PFSK-1 (cell line): ENCODE measurements around the gene ETV5.

ENCODE experiments used
- FOXP2 ChIP-seq: optimal IDR thresholded peaks from 2 replicates; pipeline ENCODE3; 2011; ENCODE audit warnings: borderline replicate concordance, control low read depth, inconsistent platforms; ENCODE audit not compliant: insufficient read depth; ENCODE audit errors: extremely low read length, extremely low read depth
- POLR2AphosphoS5 ChIP-seq: IDR thresholded peaks from 2 replicates; pipeline ENCODE4 v1.6.1; 2012; ENCODE audit warnings: low read depth, mild to moderate bottlenecking, control low read depth, low read length, moderate library complexity
- SIN3A ChIP-seq: IDR thresholded peaks from 2 replicates; pipeline ENCODE4 v1.6.1; 2012; ENCODE audit warnings: mild to moderate bottlenecking, low read length, moderate library complexity, borderline replicate concordance; ENCODE audit not compliant: insufficient read depth
- TAF1 ChIP-seq: IDR thresholded peaks from 2 replicates; pipeline ENCODE4 v1.6.1; 2012; ENCODE audit warnings: low read length, control low read depth, borderline replicate concordance; ENCODE audit not compliant: insufficient read depth
- TF ChIP-seq, protein P1 (sequence below), 2 experiments: IDR thresholded peaks; 2 replicates each; pipeline versions ENCODE4 v1.6.1 to v1.8.0; 2011 to 2012; ENCODE audit warnings: low read depth in 2 of 2, low read length in 2 of 2, control low read depth in 1 of 2, inconsistent platforms in 1 of 2, mild to moderate bottlenecking in 1 of 2, moderate library complexity in 1 of 2; ENCODE audit not compliant: insufficient read depth in 1 of 2

Gene ETV5

DNA sequence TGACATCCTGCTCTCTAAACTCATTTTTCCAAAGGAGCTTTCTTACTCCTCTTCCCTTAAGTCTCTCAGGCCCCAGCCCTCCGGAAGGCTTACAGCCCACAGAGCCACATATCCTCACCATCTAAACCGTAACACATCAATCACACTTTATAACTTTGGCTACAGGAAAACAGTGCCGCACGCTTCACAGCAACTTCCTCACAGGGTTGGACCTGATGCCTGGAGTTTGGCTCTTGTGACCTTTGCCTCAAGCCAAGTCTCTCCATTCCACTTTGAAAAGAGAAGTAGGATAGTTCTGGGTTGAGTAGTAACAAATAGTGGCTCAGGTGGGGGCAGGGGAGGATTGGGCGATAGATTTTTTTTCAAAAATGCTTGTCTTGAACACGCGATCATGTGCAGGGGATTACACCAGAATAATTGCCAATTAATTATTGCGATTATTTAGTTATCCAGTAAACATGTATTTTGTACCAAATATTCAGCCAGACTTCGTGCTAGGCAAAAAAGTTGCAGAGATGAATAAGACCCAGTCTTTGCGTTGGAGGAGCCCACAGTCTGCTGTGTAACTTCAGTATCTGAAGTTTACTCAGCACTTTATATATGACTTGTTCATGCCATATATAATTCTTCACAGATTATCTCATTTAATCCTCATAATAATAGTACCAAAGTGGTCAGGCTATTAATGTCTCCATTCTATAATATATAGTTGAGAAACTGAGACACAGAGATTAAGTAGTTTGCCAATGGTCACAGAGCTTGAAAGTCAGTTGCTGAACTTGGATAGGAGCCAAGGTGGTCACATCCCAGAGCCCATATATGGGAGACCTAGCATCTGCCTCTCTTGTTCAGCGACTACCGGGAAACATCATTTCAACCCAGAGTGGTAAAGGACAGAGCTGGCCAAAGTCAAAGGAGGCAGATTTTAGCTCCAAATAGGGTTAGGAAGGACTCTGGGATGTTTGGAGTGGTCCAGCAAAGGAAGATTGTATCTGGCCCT lies 2.4 kb upstream of the ETV5 start:
- TF ChIP-seq POLR2AphosphoS5 = 0 out of 2 replicates have a peak, but pooled peaks have one; percentile 38
- TF ChIP-seq TAF1 = no peak
- TF ChIP-seq, protein P1, sequence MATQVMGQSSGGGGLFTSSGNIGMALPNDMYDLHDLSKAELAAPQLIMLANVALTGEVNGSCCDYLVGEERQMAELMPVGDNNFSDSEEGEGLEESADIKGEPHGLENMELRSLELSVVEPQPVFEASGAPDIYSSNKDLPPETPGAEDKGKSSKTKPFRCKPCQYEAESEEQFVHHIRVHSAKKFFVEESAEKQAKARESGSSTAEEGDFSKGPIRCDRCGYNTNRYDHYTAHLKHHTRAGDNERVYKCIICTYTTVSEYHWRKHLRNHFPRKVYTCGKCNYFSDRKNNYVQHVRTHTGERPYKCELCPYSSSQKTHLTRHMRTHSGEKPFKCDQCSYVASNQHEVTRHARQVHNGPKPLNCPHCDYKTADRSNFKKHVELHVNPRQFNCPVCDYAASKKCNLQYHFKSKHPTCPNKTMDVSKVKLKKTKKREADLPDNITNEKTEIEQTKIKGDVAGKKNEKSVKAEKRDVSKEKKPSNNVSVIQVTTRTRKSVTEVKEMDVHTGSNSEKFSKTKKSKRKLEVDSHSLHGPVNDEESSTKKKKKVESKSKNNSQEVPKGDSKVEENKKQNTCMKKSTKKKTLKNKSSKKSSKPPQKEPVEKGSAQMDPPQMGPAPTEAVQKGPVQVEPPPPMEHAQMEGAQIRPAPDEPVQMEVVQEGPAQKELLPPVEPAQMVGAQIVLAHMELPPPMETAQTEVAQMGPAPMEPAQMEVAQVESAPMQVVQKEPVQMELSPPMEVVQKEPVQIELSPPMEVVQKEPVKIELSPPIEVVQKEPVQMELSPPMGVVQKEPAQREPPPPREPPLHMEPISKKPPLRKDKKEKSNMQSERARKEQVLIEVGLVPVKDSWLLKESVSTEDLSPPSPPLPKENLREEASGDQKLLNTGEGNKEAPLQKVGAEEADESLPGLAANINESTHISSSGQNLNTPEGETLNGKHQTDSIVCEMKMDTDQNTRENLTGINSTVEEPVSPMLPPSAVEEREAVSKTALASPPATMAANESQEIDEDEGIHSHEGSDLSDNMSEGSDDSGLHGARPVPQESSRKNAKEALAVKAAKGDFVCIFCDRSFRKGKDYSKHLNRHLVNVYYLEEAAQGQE (IDR thresholded peaks at IDR 0.05; ENCODE audit: insufficient read depth in 1 of 2, low read depth in 2 of 2, low read length in 2 of 2) = peak in 1 of 2 experiments; percentile 42; a peak in 1 of 4 replicates
- TF ChIP-seq SIN3A = peak; percentile 78; the same call in 1 of the 2 replicates

DNA sequence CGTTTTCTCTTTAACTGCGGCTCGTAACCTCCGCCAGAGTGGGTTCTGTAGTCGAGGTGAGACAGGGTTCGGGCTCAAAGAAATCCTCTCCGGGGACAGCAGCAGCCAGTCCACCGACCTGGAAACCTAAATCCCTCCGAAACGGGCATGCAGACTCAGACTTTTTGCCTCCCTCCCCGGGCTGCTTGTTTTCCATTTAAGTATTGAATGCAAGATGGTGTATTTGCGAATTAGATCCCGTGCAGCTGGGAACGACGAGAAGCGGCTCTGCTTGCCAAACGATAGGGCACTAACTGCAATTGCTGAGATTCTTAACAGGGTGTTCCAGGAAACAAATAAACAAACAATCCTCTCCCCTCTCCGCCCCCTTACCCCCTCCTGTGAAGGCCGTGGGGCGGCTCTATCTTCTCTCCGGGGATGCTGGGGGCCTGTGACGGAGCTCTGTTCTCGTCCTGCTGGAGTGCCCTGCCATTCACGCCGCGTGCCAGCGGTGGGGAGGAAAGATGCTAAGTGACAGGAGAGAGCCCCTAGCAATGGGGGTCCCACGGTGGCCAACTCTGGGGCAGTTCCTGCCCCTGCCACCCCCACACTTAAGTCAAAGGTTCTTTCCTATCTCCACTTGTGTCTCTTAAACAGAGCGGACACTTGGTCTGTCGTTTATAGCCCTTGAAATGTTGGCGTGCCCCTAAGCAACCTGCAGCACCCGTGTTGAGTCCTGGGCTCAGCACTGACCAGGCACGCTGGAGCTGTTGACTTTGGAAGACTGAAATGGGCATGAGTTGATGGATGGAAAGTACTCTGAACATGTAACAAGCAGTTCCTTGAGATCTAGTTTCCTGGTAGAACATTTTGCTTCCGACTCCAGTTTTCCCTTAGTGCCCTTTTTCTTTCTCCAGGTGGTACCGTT lies 1.3 kb upstream of the ETV5 start:
- TF ChIP-seq, protein P1 (IDR thresholded peaks at IDR 0.05; ENCODE audit: insufficient read depth in 1 of 2, low read depth in 2 of 2, low read length in 2 of 2) = no peak

DNA sequence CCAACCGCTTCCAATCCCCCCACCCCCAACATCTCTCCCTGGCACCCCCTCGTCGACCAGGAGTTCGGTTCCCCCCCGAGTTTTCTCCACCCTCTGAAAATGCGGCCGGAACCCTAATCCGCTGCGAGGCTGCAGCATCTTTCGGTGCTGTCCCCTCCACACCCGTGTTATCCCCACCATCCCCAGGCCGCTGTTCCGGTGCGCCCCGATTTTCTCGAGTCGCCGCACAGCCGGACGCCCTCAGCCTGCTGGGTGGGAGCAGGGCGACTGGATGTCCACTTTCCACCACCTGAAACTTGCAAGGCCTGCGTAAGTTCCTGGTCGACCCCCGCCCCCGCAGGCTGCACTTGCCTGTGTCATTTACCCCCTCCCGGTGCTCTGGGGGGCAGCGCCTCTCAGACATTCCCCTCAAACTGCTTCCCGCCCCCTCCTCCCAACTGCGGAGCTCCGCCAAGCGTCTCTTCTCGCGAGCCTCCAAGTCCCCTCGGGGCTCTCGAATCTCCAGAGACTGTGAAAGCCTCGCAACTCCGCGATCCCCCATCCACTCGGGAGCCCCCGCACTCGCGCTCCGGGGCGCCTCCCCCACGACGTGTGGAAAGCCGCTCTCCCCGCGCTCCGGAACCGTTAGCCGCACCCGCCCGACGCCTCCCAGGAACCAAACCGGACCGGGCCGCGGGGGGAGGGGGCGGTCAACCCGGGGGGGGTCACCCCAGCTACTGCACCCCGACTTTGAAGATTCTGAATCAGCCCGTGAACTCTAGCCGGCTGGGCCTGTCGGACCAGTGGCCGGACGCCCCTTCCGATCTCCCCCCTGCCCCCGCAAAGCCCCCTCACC lies 566 bp downstream of the ETV5 start:
- TF ChIP-seq SIN3A (no peak), FOXP2 (no peak), TAF1 (no peak), POLR2AphosphoS5 (peak; percentile 70)
- TF ChIP-seq, protein P1 (IDR thresholded peaks at IDR 0.05; ENCODE audit: insufficient read depth in 1 of 2, low read depth in 2 of 2, low read length in 2 of 2) = no peak

DNA sequence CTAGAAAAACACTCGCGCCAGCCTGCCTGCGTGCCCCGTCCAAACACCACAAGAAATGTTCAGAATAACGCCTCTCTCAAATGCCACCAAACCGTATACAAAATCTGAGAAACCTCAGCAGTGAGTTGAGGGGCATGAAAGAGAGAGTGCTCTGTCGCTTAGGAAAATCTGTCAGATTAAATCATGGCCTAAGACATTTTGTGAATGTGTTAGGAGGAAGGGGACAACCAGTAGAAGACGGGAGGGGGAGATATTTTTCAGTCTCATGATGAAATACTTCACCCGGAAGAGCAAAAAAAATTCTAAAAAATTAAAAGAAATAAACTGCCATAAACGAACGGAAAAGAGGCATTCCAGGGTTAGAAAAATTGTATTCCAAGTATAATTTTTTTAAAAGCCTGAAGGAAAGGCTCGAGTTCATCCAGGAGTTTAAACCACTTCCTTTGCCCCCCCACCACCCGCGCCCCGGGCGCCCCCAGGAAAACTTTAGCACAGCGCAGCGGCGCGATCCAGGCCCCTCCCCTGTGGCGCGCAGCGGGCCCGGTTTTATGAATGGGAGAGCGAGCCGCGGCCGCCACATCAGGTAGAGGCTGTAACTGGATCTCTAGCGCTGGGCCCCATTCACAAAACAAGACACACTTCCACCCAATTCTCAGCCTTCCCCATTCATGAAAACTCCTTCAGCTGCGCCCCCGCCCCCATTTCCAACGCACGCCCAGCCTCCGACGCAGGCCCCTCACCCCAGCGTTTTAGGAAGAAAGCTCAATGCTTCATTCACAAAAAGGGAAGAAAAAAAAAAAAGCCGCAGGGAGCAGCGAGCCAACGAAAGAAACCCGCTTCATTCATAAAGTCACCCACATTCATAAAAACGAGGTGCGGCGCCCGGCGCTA lies 1.4 kb downstream of the ETV5 start:
- TF ChIP-seq, protein P1 (IDR thresholded peaks at IDR 0.05; ENCODE audit: insufficient read depth in 1 of 2, low read depth in 2 of 2, low read length in 2 of 2) = 0 out of 4 replicates have a peak, but pooled peaks of 1 of the 2 experiments have one; percentile 12
- peak; percentile 83 for TF ChIP-seq POLR2AphosphoS5
- TF ChIP-seq TAF1 = 0 out of 2 replicates have a peak, but pooled peaks have one; percentile 44
- TF ChIP-seq FOXP2 = no peak
- no peak; the same call in none of the 2 replicates for TF ChIP-seq SIN3A
